A673 (cell line): ENCODE results near the gene OLFM4. TPM values are rescaled to one million over a fixed set of nuclear protein-coding genes. Genes with fewer than 3 reads are reported as not detected.

Source experiments
- BruUV-seq: library from RNA; stranded (reverse); fragments of 400-500 nt; replicated peaks from 2 replicates; lab custom pipeline; 2021; lab: Mats Ljungman, UMichigan
- CTCF ChIA-PET: fragments of 300-600 bp; sonication (Branson Sonifier 250); formaldehyde crosslinking; loops from one replicate; lab custom pipeline; 2022; ENCODE audit warnings: antibody characterized with exemption; lab: Charles Lee
- POLR2A ChIA-PET: fragments of 300-600 bp; sonication (Branson Sonifier 250); formaldehyde crosslinking; loops from one replicate; lab custom pipeline; 2022; ENCODE audit warnings: antibody characterized with exemption; ENCODE audit not compliant: low non-redundant PET; lab: Charles Lee
- DNase-seq: peaks from one replicate; pipeline ENCODE4 v3.0.0-alpha.2; 2015; ENCODE audit warnings: low spot score
- H3K27ac ChIP-seq: fragments of 200-600 bp; sonication (generic); 2 replicates; pipeline ENCODE4 v1.5.1; 2016; ENCODE audit warnings: mixed run types, low read depth, mild to moderate bottlenecking, mixed read lengths, antibody characterized with exemption, low read length; ENCODE audit not compliant: poor library complexity, severe bottlenecking
- H3K27me3 ChIP-seq: fragments of 200-600 bp; sonication (generic); replicated peaks from 2 replicates; pipeline ENCODE4 v1.6.1; 2017; ENCODE audit warnings: mixed run types, low read depth, mild to moderate bottlenecking, mixed read lengths, antibody characterized with exemption, low read length; ENCODE audit not compliant: insufficient read depth, poor library complexity
- H3K36me3 ChIP-seq: fragments of 200-600 bp; sonication (generic); 2 replicates; pipeline ENCODE4 v1.6.1; 2016; ENCODE audit warnings: mixed run types, mild to moderate bottlenecking, mixed read lengths, antibody characterized with exemption, low read length; ENCODE audit not compliant: insufficient read depth, poor library complexity, severe bottlenecking
- H3K4me1 ChIP-seq: fragments of 200-600 bp; sonication (generic); 2 replicates; pipeline ENCODE4 v1.6.1; 2017; ENCODE audit warnings: mixed run types, mild to moderate bottlenecking, mixed read lengths, antibody characterized with exemption, low read length; ENCODE audit not compliant: insufficient read depth, poor library complexity, severe bottlenecking
- H3K4me3 ChIP-seq: fragments of 200-600 bp; sonication (generic); 2 replicates; pipeline ENCODE4 v1.5.1; 2016; ENCODE audit warnings: low read depth, mixed run types, mild to moderate bottlenecking, mixed read lengths, low read length; ENCODE audit not compliant: poor library complexity, severe bottlenecking
- H3K9me3 ChIP-seq: fragments of 200-600 bp; sonication (generic); 2 replicates; pipeline ENCODE4 v1.6.1; 2016; ENCODE audit warnings: mixed run types, low read depth, mild to moderate bottlenecking, mixed read lengths, antibody characterized with exemption, low read length; ENCODE audit not compliant: poor library complexity, severe bottlenecking
- EZH2 ChIP-seq: fragments of 200-600 bp; sonication (generic); IDR thresholded peaks from 2 replicates; pipeline ENCODE4 v1.6.1; 2017; ENCODE audit warnings: borderline replicate concordance, low read depth, mild to moderate bottlenecking, mixed read lengths, antibody characterized with exemption, low read length; ENCODE audit not compliant: poor library complexity, severe bottlenecking
- intact Hi-C: fragments of 100-400 bp; cut with micrococcal nuclease; formaldehyde crosslinking; loops from one replicate; pipeline ENCODE4 v1.10.0; 2022; ENCODE audit not compliant: unreplicated experiment
- total RNA-seq: library from RNA; stranded (reverse); gene quantifications from 2 replicates; pipeline ENCODE4 v1.2.3, GENCODE V29; 2021
- TF ChIP-seq, protein P1 (sequence below): fragments of 300-800, 200-600 bp; sonication (generic); conservative IDR thresholded peaks from 2 replicates; pipeline ENCODE4 v1.5.1; 2017; ENCODE audit warnings: low read depth, mild to moderate bottlenecking, antibody characterized with exemption, low read length, moderate library complexity, mixed read lengths

Gene OLFM4
- total RNA-seq, 1 experiment from 2014 or later: not detected

DNA sequence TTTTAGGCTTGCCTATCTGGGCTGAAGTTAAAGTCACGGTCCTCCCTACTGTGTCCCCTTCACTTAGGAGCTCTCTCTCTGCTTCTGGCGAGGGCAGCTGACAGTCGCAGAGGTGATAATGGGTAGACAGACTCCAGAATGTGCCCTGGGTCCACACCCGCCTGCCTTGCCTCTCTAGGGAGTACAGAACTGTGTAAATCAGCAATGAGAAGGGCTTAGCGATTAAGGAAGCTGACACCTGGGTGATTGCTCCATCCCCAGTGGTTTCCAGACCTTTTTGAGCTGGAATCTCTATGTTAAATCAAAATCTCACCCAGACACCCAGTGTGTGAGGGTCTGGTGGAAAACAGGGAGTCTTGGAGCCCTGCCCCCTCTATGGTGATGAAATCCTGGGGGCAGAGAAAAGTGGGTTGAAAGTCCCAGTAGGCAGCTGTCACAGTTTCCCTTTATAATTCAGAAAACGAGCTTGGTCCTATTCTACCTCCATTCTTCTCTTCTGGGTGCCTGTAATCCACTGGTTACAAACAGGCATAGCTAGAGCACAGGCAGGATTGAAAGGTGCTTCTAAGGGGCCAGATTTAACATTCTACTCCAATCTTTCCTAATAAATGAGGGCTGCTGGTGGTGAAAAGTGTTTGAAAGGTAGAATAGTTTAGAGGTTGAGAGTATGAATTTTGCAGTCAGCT is 46.9 kb downstream of the OLFM4 start:
- CTCF ChIA-PET: no interaction called here
- no peak for DNase-seq
- no peak for TF ChIP-seq EZH2
- TF ChIP-seq, protein P1, sequence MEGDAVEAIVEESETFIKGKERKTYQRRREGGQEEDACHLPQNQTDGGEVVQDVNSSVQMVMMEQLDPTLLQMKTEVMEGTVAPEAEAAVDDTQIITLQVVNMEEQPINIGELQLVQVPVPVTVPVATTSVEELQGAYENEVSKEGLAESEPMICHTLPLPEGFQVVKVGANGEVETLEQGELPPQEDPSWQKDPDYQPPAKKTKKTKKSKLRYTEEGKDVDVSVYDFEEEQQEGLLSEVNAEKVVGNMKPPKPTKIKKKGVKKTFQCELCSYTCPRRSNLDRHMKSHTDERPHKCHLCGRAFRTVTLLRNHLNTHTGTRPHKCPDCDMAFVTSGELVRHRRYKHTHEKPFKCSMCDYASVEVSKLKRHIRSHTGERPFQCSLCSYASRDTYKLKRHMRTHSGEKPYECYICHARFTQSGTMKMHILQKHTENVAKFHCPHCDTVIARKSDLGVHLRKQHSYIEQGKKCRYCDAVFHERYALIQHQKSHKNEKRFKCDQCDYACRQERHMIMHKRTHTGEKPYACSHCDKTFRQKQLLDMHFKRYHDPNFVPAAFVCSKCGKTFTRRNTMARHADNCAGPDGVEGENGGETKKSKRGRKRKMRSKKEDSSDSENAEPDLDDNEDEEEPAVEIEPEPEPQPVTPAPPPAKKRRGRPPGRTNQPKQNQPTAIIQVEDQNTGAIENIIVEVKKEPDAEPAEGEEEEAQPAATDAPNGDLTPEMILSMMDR: no peak
- H3K27me3 ChIP-seq: peaks cover 9% of the 10 kb centered on the region
- no peaks in the 10 kb centered on the region for H3K9me3 ChIP-seq
- H3K4me1 ChIP-seq: no peaks in the 10 kb centered on the region
- POLR2A ChIA-PET: no interaction called here
- no peak overlapping the region for H3K27ac ChIP-seq
- H3K36me3 ChIP-seq: no peaks in the 10 kb centered on the region
- intact Hi-C loops: no loop called here
- BruUV-seq: no TSS peak
- no peak overlapping the region for H3K4me3 ChIP-seq

DNA sequence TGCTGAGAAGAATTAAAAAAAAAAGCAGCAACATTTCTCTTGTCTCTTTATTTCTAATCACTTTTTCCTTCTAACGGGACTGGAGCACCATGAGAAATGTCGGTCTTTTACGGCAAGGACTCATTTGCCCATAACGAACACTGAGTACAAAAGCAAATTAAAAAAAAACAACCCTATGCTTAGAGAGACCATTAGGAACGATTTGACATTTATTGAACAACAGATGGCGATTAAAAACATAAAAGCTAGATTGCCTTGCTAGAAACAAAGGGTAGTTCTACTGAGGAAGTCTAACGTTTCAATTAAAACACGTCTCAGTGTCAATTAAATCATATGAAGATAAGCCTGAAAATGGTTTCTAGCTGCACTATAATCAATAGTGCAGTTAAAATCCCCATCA is 51.1 kb downstream of the OLFM4 start:
- intact Hi-C loops: no loop called here
- H3K36me3 ChIP-seq: no peaks in the 10 kb centered on the region
- TF ChIP-seq EZH2: no peak
- TF ChIP-seq, protein P1: no peak
- POLR2A ChIA-PET: no interaction called here
- no peaks in the 10 kb centered on the region for H3K9me3 ChIP-seq
- no peak overlapping the region for H3K4me3 ChIP-seq
- no peaks in the 10 kb centered on the region for H3K4me1 ChIP-seq
- BruUV-seq: no TSS peak
- no peak for DNase-seq
- peaks cover 9% of the 10 kb centered on the region for H3K27me3 ChIP-seq
- no peak overlapping the region for H3K27ac ChIP-seq
- CTCF ChIA-PET: no interaction called here

DNA sequence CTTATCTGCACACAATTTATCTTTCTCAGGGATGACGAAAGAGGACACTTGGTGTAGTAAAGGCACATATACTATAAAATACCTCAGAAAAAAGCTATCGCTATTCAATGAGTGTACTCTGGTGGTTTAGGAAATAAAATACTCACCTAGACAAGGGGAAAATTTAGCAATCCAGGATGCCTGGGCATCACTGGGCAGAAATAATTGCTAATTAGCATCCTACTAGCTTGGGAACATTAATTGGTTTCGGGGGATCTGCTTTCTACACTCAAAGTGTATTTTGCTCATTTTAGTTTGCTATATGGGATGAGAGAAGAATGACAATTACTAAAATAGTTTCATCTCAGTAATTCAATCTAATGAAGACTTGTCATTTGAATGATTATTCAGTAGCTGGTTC is 60.3 kb downstream of the OLFM4 start:
- ChIA-PET POLR2A (no interaction called here), CTCF (no interaction called here)
- Histone ChIP-seq H3K27me3 (peaks cover 17% of the 10 kb centered on the region), H3K4me3 (no peak overlapping the region), H3K27ac (no peak overlapping the region), H3K36me3 (no peaks in the 10 kb centered on the region), H3K9me3 (no peaks in the 10 kb centered on the region), H3K4me1 (no peaks in the 10 kb centered on the region)
- no TSS peak for BruUV-seq
- DNase-seq: no peak
- intact Hi-C loops: no loop called here
- TF ChIP-seq, protein P1: no peak
- no peak for TF ChIP-seq EZH2
